Endothelial cell of hepatic sinusoid (primary cell): ENCODE measurements around the gene BRMS1L.

Experiments used
- in situ Hi-C: cut with HindIII; loops from 2 replicates; pipeline ENCODE4 v1.10.0; 2017; ENCODE audit warnings: low sequenced_read_pairs

Gene BRMS1L

GRCh38 chr14:35865611-35866324 is 39.6 kb downstream of the BRMS1L start:
- in situ Hi-C loops = no loop called here

- in situ Hi-C loops = no loop called here
Measured at GRCh38 chr14:35866595-35867279, 40.6 kb downstream of the BRMS1L start.

GRCh38 chr14:35867280-35867629 is 41.1 kb downstream of the BRMS1L start:
- in situ Hi-C loops = no loop called here

GRCh38 chr14:35875296-35875695 is 49.2 kb downstream of the BRMS1L start:
- in situ Hi-C loops = no loop called here

- in situ Hi-C loops = no loop called here
Measured at GRCh38 chr14:35877276-35877675, 51.1 kb downstream of the BRMS1L start.

GRCh38 chr14:35878272-35879150 is 52.4 kb downstream of the BRMS1L start:
- in situ Hi-C loops = no loop called here

- in situ Hi-C loops = no loop called here
Measured at GRCh38 chr14:35879151-35879648, 53.1 kb downstream of the BRMS1L start.

- in situ Hi-C loops = no loop called here
Measured at GRCh38 chr14:35879654-35880249, 53.6 kb downstream of the BRMS1L start.

GRCh38 chr14:35881280-35881679 is 55.1 kb downstream of the BRMS1L start:
- in situ Hi-C loops = no loop called here

- in situ Hi-C loops = no loop called here
Measured at GRCh38 chr14:35883677-35884293, 57.6 kb downstream of the BRMS1L start.

GRCh38 chr14:35890308-35890707 is 64.2 kb downstream of the BRMS1L start:
- in situ Hi-C loops = no loop called here

- in situ Hi-C loops = no loop called here
Measured at GRCh38 chr14:35895256-35895655, 69.1 kb downstream of the BRMS1L start.

- in situ Hi-C loops = no loop called here
Measured at GRCh38 chr14:35897616-35898111, 71.5 kb downstream of the BRMS1L start.

- in situ Hi-C loops = no loop called here
Measured at GRCh38 chr14:35898217-35898775, 72.2 kb downstream of the BRMS1L start.

- in situ Hi-C loops = no loop called here
Measured at GRCh38 chr14:35900741-35901140, 74.6 kb downstream of the BRMS1L start.

GRCh38 chr14:35909665-35910064 is 83.5 kb downstream of the BRMS1L start:
- in situ Hi-C loops = no loop called here

GRCh38 chr14:35910191-35910590 is 84.1 kb downstream of the BRMS1L start:
- in situ Hi-C loops = no loop called here

- in situ Hi-C loops = no loop called here
Measured at GRCh38 chr14:35911097-35911496, 85.0 kb downstream of the BRMS1L start.

- in situ Hi-C loops = no loop called here
Measured at GRCh38 chr14:35915185-35915584, 89.0 kb downstream of the BRMS1L start.

GRCh38 chr14:35915775-35916174 is 89.6 kb downstream of the BRMS1L start:
- in situ Hi-C loops = no loop called here
